LNCaP clone FGC (cell line): ENCODE results near the gene TAOK1.

Source experiments
- DNase-seq: peaks from one replicate; pipeline ENCODE4 v3.0.0-alpha.2; 2011; ENCODE audit warnings: low read depth
- H3K4me3 ChIP-seq: 2 replicates; pipeline ENCODE4 v1.5.1; 2011; ENCODE audit warnings: mild to moderate bottlenecking, low read depth, low read length, control low read depth
- TF ChIP-seq, protein P1 (sequence below): IDR thresholded peaks from 2 replicates; pipeline ENCODE4 v1.5.1; 2012; ENCODE audit warnings: mild to moderate bottlenecking; ENCODE audit not compliant: control insufficient read depth, insufficient read depth; ENCODE audit errors: extremely low read depth

TAOK1 gene

GRCh38 chr17:29363716-29364115 lies 26.4 kb upstream of the TAOK1 start:
- no peak overlapping the region for H3K4me3 ChIP-seq
- no peak for DNase-seq
- TF ChIP-seq, protein P1, sequence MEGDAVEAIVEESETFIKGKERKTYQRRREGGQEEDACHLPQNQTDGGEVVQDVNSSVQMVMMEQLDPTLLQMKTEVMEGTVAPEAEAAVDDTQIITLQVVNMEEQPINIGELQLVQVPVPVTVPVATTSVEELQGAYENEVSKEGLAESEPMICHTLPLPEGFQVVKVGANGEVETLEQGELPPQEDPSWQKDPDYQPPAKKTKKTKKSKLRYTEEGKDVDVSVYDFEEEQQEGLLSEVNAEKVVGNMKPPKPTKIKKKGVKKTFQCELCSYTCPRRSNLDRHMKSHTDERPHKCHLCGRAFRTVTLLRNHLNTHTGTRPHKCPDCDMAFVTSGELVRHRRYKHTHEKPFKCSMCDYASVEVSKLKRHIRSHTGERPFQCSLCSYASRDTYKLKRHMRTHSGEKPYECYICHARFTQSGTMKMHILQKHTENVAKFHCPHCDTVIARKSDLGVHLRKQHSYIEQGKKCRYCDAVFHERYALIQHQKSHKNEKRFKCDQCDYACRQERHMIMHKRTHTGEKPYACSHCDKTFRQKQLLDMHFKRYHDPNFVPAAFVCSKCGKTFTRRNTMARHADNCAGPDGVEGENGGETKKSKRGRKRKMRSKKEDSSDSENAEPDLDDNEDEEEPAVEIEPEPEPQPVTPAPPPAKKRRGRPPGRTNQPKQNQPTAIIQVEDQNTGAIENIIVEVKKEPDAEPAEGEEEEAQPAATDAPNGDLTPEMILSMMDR = no peak

GRCh38 chr17:29364691-29365090 lies 25.5 kb upstream of the TAOK1 start:
- TF ChIP-seq, protein P1 = no peak
- H3K4me3 ChIP-seq = no peak overlapping the region
- DNase-seq = no peak

- TF ChIP-seq, protein P1 = no peak
- H3K4me3 ChIP-seq = no peak overlapping the region
- no peak for DNase-seq
Observed at GRCh38 chr17:29368161-29368560, 22.0 kb upstream of the TAOK1 start.

GRCh38 chr17:29368926-29369325 lies 21.2 kb upstream of the TAOK1 start:
- H3K4me3 ChIP-seq = no peak overlapping the region
- TF ChIP-seq, protein P1 = no peak
- DNase-seq = no peak

- peak; percentile 64 for DNase-seq
- TF ChIP-seq, protein P1 = peak; percentile 82
- no peak overlapping the region for H3K4me3 ChIP-seq
Observed at GRCh38 chr17:29369831-29370735, 20.1 kb upstream of the TAOK1 start.

DNA sequence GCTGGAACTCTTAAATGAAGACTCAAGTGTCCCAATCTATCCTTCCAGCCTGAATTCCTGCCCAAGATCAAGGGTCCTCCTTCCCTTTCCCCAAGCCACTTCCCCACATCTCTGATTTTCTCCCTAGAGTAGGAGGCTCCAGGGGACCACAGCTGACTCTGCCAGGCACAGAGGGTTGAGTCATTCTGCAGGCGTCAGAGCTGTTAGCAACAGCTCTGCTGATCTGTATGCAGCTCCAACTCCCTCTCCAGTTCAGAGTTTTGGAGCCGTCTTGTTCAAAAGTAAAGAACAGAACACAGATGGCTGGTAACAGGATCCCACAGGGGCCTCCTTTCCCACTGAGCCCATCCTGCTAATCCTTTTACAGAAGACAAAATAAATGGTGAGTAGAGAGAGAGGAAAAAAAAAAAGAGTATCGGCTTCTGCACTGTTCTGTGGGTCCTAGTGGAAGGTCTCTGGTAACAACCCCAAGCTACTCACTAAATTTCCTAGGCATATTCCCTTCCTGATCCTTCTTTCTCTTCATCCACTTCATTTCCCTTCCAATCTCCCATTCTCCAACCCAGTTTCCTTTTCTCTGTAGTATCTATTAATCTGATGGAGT lies 13.4 kb upstream of the TAOK1 start:
- H3K4me3 ChIP-seq = no peak overlapping the region
- DNase-seq = no peak

More for the DNA sequence above, 13.4 kb upstream of the TAOK1 start:
- TF ChIP-seq, protein P1 = no peak
